ENCODE measurements around the gene CYP4F8. TPM values are rescaled to one million over a fixed set of nuclear protein-coding genes. Genes with fewer than 3 reads are reported as not detected.
"Not testable (repeated sequence)": the region's sequence is repeated elsewhere in the genome, so short reads cannot be mapped to it uniquely, and the experiment has no call there.

CYP4F8 gene
- total RNA-seq, 1 experiment from 2014 or later = not detected

DNA sequence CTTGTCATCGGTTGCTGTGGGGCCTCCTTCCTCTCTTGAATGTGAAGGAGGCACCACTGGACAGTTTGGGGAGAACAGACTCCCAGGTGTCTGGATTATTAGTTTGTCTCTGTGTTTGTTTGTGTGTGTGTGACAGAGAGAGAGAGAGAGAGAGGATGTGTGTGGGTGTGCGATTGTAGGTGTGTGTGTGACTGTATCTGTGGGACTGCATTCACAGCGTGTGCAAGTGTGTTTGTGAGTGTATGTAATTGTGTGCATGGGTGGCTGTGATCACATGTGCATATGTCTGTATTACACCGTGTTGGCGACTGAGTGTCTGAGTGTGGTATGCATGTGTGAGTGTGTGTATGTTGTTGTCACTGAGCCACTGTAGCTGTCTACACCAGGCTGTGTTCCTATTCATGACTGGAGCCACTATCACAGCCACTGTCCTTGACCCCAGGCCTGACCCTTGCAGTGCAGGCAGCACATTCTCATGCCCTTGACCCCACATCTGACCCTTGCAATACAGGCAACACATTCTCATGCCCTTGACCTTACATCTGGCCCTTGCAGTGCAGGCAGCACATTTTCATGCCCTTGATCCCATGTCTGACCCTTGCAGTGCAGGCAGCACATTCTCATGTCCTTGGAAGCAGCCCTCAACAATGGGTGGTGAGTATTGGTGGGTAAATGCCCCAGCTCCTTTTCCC is 25.1 kb upstream of the CYP4F8 start:
- no TSS peak for BruUV-seq (replicated peaks)
- ChIA-PET CTCF (no interaction called here), POLR2A (no interaction called here)
- ATAC-seq = no peak
- no peak overlapping the region for H3K4me3 ChIP-seq (ENCODE audit: low read depth in 2 of 2, low read length in 2 of 2)
- no peaks in the 10 kb centered on the region for H3K9me3 ChIP-seq (ENCODE audit: control insufficient read depth, insufficient read depth, low read depth, low read length)
- H3K27me3 ChIP-seq (ENCODE audit: control insufficient read depth, insufficient read depth, low read length) = no peaks in the 10 kb centered on the region; the same call in 1 of the 2 replicates
- no peak for TF ChIP-seq POLR2AphosphoS5 (IDR thresholded peaks at IDR 0.05; ENCODE audit: low read depth, low read length)
- TF ChIP-seq TCF7L2 (IDR thresholded peaks at IDR 0.05; ENCODE audit: low read depth, low read length) = no peak
- TF ChIP-seq, protein P1, sequence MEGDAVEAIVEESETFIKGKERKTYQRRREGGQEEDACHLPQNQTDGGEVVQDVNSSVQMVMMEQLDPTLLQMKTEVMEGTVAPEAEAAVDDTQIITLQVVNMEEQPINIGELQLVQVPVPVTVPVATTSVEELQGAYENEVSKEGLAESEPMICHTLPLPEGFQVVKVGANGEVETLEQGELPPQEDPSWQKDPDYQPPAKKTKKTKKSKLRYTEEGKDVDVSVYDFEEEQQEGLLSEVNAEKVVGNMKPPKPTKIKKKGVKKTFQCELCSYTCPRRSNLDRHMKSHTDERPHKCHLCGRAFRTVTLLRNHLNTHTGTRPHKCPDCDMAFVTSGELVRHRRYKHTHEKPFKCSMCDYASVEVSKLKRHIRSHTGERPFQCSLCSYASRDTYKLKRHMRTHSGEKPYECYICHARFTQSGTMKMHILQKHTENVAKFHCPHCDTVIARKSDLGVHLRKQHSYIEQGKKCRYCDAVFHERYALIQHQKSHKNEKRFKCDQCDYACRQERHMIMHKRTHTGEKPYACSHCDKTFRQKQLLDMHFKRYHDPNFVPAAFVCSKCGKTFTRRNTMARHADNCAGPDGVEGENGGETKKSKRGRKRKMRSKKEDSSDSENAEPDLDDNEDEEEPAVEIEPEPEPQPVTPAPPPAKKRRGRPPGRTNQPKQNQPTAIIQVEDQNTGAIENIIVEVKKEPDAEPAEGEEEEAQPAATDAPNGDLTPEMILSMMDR (IDR thresholded peaks at IDR 0.05) = no peak
- no peak for TF ChIP-seq SIN3A (IDR thresholded peaks at IDR 0.05; ENCODE audit: borderline replicate concordance, insufficient read depth, low read depth, low read length)
- TF ChIP-seq, protein P2, sequence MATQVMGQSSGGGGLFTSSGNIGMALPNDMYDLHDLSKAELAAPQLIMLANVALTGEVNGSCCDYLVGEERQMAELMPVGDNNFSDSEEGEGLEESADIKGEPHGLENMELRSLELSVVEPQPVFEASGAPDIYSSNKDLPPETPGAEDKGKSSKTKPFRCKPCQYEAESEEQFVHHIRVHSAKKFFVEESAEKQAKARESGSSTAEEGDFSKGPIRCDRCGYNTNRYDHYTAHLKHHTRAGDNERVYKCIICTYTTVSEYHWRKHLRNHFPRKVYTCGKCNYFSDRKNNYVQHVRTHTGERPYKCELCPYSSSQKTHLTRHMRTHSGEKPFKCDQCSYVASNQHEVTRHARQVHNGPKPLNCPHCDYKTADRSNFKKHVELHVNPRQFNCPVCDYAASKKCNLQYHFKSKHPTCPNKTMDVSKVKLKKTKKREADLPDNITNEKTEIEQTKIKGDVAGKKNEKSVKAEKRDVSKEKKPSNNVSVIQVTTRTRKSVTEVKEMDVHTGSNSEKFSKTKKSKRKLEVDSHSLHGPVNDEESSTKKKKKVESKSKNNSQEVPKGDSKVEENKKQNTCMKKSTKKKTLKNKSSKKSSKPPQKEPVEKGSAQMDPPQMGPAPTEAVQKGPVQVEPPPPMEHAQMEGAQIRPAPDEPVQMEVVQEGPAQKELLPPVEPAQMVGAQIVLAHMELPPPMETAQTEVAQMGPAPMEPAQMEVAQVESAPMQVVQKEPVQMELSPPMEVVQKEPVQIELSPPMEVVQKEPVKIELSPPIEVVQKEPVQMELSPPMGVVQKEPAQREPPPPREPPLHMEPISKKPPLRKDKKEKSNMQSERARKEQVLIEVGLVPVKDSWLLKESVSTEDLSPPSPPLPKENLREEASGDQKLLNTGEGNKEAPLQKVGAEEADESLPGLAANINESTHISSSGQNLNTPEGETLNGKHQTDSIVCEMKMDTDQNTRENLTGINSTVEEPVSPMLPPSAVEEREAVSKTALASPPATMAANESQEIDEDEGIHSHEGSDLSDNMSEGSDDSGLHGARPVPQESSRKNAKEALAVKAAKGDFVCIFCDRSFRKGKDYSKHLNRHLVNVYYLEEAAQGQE (IDR thresholded peaks at IDR 0.05; ENCODE audit: insufficient read depth in 1 of 2, low read depth in 2 of 2, low read length in 1 of 2) = no peak
- no peaks in the 10 kb centered on the region for H3K36me3 ChIP-seq (ENCODE audit: control insufficient read depth, insufficient read depth, low read length)
- in situ Hi-C loops (cut with HindIII; ENCODE audit: low pct_unique_long_range_greater_than_20kb, low sequenced_read_pairs) = no loop called here
- no peaks in the 10 kb centered on the region; the same call in 1 of the 2 replicates for H3K4me1 ChIP-seq (ENCODE audit: control insufficient read depth, insufficient read depth, low read length)
- DNase-seq (ENCODE audit: low read depth, low spot score) = no peak
- no peak overlapping the region for H3K27ac ChIP-seq (ENCODE audit: low read length)
- intact Hi-C loops (cut with micrococcal nuclease; ENCODE audit: unreplicated experiment) = no loop called here

DNA sequence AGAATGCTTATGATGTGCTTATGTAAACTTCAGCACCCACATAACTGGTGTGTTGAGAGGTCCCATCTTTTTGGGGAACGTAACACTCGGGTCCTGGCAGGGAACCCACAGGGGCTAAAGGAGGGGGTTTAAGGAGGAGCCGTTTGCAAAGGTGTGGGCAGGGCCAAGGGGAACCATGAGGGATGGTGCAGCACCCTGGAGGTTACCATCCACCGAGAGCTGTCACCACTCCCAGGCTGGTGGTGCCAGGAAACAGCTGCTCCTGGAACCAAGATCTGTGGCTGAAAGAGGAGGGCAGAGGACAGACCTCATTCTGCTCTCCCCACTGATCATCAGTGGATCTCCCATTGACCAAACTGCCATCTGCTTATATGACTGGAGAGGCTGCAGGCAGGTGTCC is 23.2 kb upstream of the CYP4F8 start:
- CTCF ChIA-PET = no interaction called here
- POLR2A ChIA-PET = no interaction called here
- H3K4me1 ChIP-seq (ENCODE audit: control insufficient read depth, insufficient read depth, low read length) = no peaks in the 10 kb centered on the region
- H3K27ac ChIP-seq (ENCODE audit: low read length) = no peak overlapping the region
- H3K9me3 ChIP-seq (ENCODE audit: control insufficient read depth, insufficient read depth, low read depth, low read length) = no peaks in the 10 kb centered on the region
- no peak overlapping the region for H3K4me3 ChIP-seq (ENCODE audit: low read depth in 2 of 2, low read length in 2 of 2)
- H3K36me3 ChIP-seq (ENCODE audit: control insufficient read depth, insufficient read depth, low read length) = no peaks in the 10 kb centered on the region
- no peak for DNase-seq (ENCODE audit: low read depth, low spot score)
- BruUV-seq (replicated peaks) = no TSS peak
- no peak for ATAC-seq
- TF ChIP-seq POLR2AphosphoS5 (IDR thresholded peaks at IDR 0.05; ENCODE audit: low read depth, low read length) = no peak
- TF ChIP-seq, protein P1 (IDR thresholded peaks at IDR 0.05) = no peak
- TF ChIP-seq, protein P2 (IDR thresholded peaks at IDR 0.05; ENCODE audit: insufficient read depth in 1 of 2, low read depth in 2 of 2, low read length in 1 of 2) = no peak
- no peak for TF ChIP-seq TCF7L2 (IDR thresholded peaks at IDR 0.05; ENCODE audit: low read depth, low read length)
- TF ChIP-seq SIN3A (IDR thresholded peaks at IDR 0.05; ENCODE audit: borderline replicate concordance, insufficient read depth, low read depth, low read length) = no peak
- H3K27me3 ChIP-seq (ENCODE audit: control insufficient read depth, insufficient read depth, low read length) = no peaks in the 10 kb centered on the region; the same call in 1 of the 2 replicates
- intact Hi-C loops (cut with micrococcal nuclease; ENCODE audit: unreplicated experiment) (no loop called here), in situ Hi-C loops (cut with HindIII; ENCODE audit: low pct_unique_long_range_greater_than_20kb, low sequenced_read_pairs) (no loop called here)

DNA sequence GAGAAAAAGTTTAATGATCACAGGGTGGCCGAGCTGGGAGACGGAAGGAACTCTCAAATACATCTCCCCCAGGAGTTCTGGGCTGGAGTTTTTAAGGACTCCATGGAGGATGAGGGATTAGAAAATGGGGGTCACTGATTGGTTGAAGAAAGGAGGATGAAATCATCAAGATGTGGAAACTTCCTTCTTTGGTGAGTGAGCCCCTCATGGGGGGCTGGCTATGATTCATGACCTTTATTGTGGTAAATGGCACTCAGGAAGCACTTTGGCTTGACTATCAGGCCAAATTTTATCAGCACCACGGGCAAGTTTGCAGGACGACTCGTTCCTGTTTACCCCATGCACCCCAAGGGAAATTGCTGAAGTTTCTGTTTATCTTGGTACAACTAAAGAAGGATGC is 22.5 kb upstream of the CYP4F8 start:
- H3K9me3 ChIP-seq (ENCODE audit: control insufficient read depth, insufficient read depth, low read depth, low read length); BruUV-seq (replicated peaks); DNase-seq (ENCODE audit: low read depth, low spot score); CTCF ChIA-PET; in situ Hi-C loops (cut with HindIII; ENCODE audit: low pct_unique_long_range_greater_than_20kb, low sequenced_read_pairs); POLR2A ChIA-PET; H3K36me3 ChIP-seq (ENCODE audit: control insufficient read depth, insufficient read depth, low read length); intact Hi-C loops (cut with micrococcal nuclease; ENCODE audit: unreplicated experiment); H3K4me3 ChIP-seq (ENCODE audit: low read depth in 2 of 2, low read length in 2 of 2); H3K27me3 ChIP-seq (ENCODE audit: control insufficient read depth, insufficient read depth, low read length); H3K27ac ChIP-seq (ENCODE audit: low read length); H3K4me1 ChIP-seq (ENCODE audit: control insufficient read depth, insufficient read depth, low read length); ATAC-seq: not testable (repeated sequence)
